ENCODE measurements around the gene DACT1.

GRCh38 chr14:58671436-58671835 lies 33.7 kb downstream of the DACT1 start:
- TF ChIP-seq CTCF (conservative IDR thresholded peaks at IDR 0.05) (no peak), EZH2 (IDR thresholded peaks at IDR 0.05; ENCODE audit: low read depth) (no peak)

Measured in PC-9 (cell line).